Measurements from ENCODE around the gene ALOX5.

DNA sequence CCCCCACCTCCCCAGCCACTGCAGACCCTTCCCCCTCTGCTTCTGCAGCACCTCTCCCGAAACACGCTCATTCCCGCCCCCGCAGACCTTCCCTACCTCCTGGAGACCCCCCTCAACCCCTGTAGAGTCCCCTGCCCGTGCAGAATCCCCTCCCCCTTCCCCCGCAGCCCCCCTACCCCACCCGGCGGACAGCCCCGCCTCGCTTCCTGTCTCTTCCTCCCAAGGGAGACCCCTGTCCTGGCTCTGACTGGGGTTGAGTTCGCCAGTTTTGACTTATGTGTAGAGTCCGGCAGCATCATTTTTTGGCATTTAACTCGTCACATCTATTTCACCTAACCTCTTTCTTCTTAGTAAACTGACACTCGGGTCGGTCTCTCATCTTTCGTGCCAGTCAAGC lies 54.0 kb downstream of the ALOX5 start:
- TF ChIP-seq POLR2A (IDR thresholded peaks at IDR 0.05; ENCODE audit: low read length) (no peak), GATA1 (IDR thresholded peaks at IDR 0.05; ENCODE audit: low read depth, low read length) (no peak)
